Stimulated activated CD8-positive, alpha-beta memory T cell treated with anti-CD3 and anti-CD28 coated beads, Interleukin-15, amount 100 ng/mL, for 1 hour (primary cell): ENCODE results near the gene CD151.
A peak's percentile ranks its signal among the peaks of the same experiment; 100 is the strongest.

Experiments used
- DNase-seq: peaks from one replicate; pipeline ENCODE4 v3.0.0-alpha.2; 2020; ENCODE audit warnings: low read depth

CD151 gene

DNA sequence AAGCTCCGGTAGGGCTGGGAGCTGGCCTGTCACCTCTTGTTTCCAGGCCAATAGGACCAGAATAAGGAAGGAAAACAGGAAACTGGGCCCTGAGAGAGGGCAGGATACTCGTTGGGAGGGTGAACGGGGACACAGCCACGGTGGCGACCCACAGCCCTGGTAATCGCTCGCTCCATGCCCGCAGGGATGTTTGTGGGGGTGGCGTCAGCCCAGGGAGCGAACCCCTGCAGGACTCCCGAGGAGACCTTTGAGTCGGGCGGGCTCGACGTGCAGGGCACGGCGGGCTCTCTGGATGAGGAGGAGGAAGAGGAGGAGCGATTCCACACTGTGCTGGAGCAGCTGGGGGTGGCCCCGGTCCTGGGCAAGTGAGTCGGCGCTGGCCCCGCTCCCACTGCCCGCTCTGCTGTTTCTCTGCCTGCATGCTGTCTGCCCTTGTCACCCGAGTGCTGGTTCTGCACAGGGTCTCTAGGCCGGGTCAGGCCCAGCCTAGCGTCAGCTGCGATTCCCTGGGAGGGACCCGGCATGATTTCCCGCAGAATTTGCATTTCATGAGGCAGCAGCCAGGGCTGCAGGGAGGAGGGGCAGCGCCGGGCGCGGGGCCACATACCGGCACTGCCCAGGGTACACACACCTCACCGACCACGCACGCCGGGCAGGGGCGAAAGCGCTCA, 3.4 kb upstream of the CD151 start:
- DNase-seq = no peak

DNA sequence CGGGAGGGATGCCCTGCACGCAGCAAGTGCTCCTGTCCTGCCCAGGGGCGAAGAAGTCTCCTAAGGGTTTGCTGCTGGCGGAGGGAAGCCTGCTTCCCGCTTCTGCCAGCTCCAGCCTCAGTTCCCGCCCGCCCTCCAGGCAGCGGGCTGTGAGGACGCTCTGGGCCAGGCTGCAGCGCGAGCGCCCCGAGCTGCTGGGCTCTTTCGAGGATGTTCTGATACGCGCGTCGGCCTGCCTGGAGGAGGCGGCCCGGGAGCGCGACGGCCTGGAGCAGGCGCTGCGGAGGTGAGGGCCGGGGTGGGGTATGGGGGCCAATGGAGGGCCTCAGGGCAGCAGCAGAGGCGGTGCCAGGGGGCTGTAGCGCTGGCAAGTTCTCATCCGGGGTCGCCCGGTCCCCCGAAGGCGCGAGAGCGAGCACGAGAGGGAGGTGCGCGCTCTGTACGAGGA, 2.9 kb upstream of the CD151 start:
- no peak for DNase-seq

- DNase-seq = no peak
These were observed 2.2 kb upstream of the CD151 start for GRCh38 chr11:830295-831117.

DNA sequence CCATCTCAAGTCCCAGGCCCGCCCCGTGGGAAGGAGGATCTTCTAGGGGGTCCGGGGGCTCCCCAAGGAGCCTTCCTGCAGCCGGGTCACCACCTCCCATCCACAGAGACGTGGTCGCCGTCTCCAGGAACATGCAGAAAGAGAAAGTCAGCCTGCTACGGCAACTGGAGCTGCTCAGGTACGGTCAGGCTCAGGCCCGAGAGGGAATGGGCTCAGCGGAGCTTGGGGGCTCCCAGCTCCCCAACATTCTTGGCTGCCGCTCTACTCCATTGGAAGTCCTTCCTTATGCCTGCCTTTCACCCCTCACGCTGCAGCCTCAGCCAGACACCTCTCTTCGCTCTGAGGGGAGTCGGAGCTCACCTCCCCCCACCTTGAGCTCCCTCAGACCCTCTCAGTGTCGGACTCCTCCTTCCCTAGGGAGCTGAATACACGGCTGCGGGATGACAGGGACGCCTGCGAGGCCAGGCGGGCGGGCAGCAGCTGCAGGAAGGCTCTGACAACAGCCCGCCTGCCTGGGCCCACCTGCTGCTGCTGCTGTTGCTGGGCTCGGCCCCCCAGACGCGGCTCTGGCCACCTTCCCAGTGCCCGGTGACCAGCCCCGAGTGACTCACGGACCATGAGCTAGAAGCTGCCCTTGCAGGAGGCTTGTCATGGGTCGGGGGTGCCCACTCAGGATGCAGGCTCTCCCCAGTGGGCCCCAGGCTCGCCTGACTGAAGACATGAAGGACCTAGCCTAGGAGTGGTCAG, 1.5 kb upstream of the CD151 start:
- no peak for DNase-seq

GRCh38 chr11:831961-832528, 707 bp upstream of the CD151 start:
- no peak for DNase-seq

DNA sequence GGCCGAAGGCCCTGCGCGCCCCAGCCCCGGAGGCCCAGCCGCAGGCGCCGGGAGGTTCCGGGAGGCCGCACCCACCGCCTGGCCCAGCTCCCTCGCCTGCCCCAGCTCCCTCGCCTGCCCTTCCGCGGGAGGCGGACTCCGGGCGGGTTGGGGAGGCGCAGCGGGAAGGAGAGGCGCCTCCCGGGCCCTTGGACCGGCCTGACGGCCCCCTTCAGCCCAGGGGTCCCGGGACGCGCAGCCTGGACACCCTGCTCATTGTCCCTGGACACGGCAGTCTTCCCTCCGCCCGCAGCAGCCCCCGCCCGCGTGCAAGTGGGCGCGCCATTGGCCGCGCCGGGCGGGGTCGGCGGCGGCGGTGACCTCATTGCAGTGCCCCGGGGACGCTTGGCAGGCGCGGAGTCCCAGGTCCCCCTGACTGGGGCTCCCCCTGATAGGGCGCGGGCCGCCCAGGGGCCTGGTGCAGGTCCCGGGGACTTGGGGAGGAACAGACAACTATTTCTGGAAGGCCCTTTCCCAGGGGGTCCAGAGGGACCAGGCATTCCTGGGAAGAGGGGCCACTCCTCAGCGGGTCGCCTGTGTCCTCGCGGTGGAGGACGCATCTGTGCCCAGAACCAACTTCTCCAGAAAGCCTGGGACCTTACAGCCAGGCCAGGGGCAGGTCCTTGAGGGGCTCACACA, 501 bp downstream of the CD151 start:
- no peak for DNase-seq

- DNase-seq = no peak
These were observed 1.1 kb downstream of the CD151 start for GRCh38 chr11:833849-834311.

- no peak for DNase-seq
These were observed 1.9 kb downstream of the CD151 start for GRCh38 chr11:834371-835316.

DNA sequence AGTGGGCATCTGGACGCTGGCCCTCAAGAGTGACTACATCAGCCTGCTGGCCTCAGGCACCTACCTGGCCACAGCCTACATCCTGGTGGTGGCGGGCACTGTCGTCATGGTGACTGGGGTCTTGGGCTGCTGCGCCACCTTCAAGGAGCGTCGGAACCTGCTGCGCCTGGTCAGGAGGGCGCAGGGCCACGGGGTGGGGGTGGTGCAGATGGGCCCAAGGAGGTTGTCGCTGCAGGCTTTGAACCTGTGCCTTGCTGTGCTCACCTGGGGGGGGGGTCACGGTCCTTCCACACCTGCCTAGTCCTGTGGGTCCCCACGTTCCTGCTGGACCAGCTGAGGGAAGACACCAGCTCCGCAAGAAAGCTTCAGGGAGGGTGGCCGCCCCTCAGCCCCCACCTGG, 3.5 kb downstream of the CD151 start:
- no peak for DNase-seq

GRCh38 chr11:836700-837099, 3.9 kb downstream of the CD151 start:
- no peak for DNase-seq

DNA sequence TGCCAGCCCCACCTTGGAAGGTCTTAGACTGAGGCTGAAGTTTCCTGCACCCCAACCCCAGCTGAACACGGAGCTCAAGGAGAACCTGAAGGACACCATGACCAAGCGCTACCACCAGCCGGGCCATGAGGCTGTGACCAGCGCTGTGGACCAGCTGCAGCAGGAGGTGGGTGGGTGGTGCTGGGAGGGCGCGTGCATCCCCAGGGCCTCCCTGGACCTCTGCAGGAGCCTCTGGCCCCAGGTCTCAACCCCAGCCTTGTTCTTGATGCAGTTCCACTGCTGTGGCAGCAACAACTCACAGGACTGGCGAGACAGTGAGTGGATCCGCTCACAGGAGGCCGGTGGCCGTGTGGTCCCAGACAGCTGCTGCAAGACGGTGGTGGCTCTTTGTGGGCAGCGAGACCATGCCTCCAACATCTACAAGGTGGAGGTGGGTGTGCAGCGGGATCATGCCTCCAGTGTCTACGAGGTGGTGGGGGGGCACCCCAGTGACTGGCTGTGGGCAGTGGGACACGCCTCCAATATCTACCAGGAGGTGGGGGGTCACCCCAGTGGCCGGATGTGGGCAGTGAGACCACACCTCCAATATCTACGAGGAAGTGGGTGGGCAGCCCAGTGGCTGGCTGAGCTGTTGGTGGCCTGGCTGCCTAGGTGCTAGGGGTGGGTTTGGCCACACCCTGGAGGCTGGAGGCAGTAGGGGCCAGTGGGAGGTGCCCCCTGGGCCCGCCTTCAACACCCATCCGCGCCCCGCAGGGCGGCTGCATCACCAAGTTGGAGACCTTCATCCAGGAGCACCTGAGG, 4.6 kb downstream of the CD151 start:
- DNase-seq = no peak

- DNase-seq = no peak
These were observed 5.2 kb downstream of the CD151 start for GRCh38 chr11:837990-838307.

- no peak for DNase-seq
These were observed 5.9 kb downstream of the CD151 start for GRCh38 chr11:838441-839279.

GRCh38 chr11:839280-839623, 6.5 kb downstream of the CD151 start:
- DNase-seq = no peak

GRCh38 chr11:839875-840617, 7.3 kb downstream of the CD151 start:
- no peak for DNase-seq

DNA sequence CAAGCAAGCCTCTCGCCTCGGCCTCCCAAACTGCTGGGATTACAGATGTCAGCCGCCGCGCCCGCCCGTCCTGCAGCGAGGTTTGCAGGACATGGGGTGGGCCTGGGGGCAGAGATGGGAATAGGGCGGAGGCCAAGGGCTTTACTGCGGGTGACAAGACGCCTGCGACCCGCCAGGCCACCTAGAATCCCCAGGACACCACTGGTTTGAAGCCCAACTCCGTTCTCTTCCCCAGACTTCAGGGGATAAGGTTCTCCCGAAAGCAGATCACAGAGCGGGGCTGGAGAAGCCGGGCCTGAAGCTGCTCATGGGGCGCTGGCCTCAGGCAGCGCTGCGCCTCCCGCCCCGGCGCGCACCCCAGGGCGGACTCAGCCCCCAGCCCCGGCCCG, 9.2 kb downstream of the CD151 start:
- no peak for DNase-seq

DNA sequence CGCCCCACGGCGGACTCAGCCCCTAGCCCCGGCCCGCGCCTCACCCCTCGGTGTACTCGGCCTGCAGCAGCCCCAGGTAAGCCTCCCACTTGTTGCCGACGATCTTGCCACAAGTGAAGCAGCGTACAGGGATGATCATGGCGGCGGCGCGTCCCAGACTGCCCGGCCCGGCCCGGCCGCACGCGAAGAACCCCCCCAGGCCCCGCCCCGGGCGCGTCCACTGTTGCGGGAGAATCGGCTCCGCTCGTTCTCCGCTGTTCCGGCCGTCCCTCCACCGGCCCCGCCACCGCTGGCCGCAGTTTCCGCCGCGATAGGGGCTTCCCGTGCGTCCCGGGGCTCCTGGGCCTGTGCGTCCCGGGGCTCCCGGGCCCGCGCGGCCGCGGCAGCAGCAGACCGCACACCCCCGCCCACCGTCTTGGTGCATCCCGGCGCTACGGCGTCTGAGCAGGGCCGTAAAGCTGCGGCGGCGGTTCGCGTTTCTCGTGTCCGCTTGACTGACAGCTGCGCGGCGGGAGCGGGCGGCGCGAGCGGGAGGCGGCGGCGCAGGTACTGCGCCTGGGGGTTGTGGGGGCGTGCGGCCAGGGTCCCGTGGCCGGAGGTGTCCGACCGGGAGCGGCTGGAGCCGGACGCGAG, 9.7 kb downstream of the CD151 start, which contains the start of the genes POLR2L and TSPAN4:
Gene POLR2L, minus strand, starts transcription at position 160 of the 633 bp plus-strand sequence. Its CDS starts 21 bp downstream, at position 139.
Gene TSPAN4, plus strand, starts transcription at position 483 of the 633 bp plus-strand sequence. CDS start 7,453 bp downstream, outside the sequence.
- DNase-seq = peak; percentile 76
